Chondrocyte (in vitro differentiated cells): Measurements from ENCODE around the gene KCNJ15. TPM values are rescaled to one million over a fixed set of nuclear protein-coding genes. Genes with fewer than 3 reads are reported as not detected.

ENCODE experiments used
- DNase-seq: peaks from one replicate; pipeline ENCODE4 v3.0.0; 2021; ENCODE audit warnings: mixed read lengths, low spot score
- H3K27ac Mint-ChIP-seq: one replicate; pipeline ENCODE4 v1.8.0; 2021; ENCODE audit warnings: mild to moderate bottlenecking, moderate library complexity, mixed read lengths; ENCODE audit not compliant: unreplicated experiment
- H3K27me3 Mint-ChIP-seq: 2 replicates; pipeline ENCODE4 v1.8.0; 2021; ENCODE audit warnings: low read depth, mixed read lengths
- H3K36me3 Mint-ChIP-seq: 2 replicates; pipeline ENCODE4 v1.8.0; 2021; ENCODE audit warnings: low read depth, mixed read lengths
- H3K4me1 Mint-ChIP-seq: 2 replicates; pipeline ENCODE4 v1.8.0; 2021; ENCODE audit warnings: low read depth, mild to moderate bottlenecking, mixed read lengths
- H3K4me3 Mint-ChIP-seq: one replicate; pipeline ENCODE4 v1.8.0; 2021; ENCODE audit warnings: mild to moderate bottlenecking, moderate library complexity, mixed read lengths; ENCODE audit not compliant: unreplicated experiment
- H3K9me3 Mint-ChIP-seq: 2 replicates; pipeline ENCODE4 v1.8.0; 2021; ENCODE audit warnings: low read depth, mixed read lengths
- CTCF ChIP-seq: fragments of 200-600 bp; sonication (generic); IDR thresholded peaks from 2 replicates; pipeline ENCODE4 v1.5.0; 2021; ENCODE audit warnings: antibody characterized with exemption, mild to moderate bottlenecking, moderate library complexity
- total RNA-seq: library from RNA; stranded (reverse); gene quantifications from 3 replicates; pipeline ENCODE4 v1.2.1, GENCODE V29; 2021

The KCNJ15 gene
- total RNA-seq, 1 donor from 2014 or later: 0.80 TPM

- H3K27me3 Mint-ChIP-seq: no peaks in the 10 kb centered on the region
- peaks cover 35% of the 10 kb centered on the region for H3K9me3 Mint-ChIP-seq
- no peak overlapping the region for H3K4me3 Mint-ChIP-seq
- no peak overlapping the region for H3K27ac Mint-ChIP-seq
- H3K4me1 Mint-ChIP-seq: peaks cover 20% of the 10 kb centered on the region
- no peak for TF ChIP-seq CTCF
- peaks cover 6% of the 10 kb centered on the region for H3K36me3 Mint-ChIP-seq
- no peak for DNase-seq
These were observed 36.5 kb upstream of the KCNJ15 start for GRCh38 chr21:38220270-38220737.

GRCh38 chr21:38221594-38221993 is 35.2 kb upstream of the KCNJ15 start:
- peaks cover 6% of the 10 kb centered on the region for H3K36me3 Mint-ChIP-seq
- H3K4me1 Mint-ChIP-seq: peaks cover 20% of the 10 kb centered on the region
- peak overlapping the region; percentile 60 for H3K27ac Mint-ChIP-seq

GRCh38 chr21:38223893-38224540 is 32.8 kb upstream of the KCNJ15 start:
- H3K9me3 Mint-ChIP-seq: peaks cover 53% of the 10 kb centered on the region
- no peak overlapping the region for H3K27ac Mint-ChIP-seq
- no peak for TF ChIP-seq CTCF
- no peaks in the 10 kb centered on the region for H3K27me3 Mint-ChIP-seq
- peaks cover 19% of the 10 kb centered on the region for H3K4me1 Mint-ChIP-seq
- H3K4me3 Mint-ChIP-seq: no peak overlapping the region
- no peak for DNase-seq
- peaks cover 10% of the 10 kb centered on the region for H3K36me3 Mint-ChIP-seq

More at GRCh38 chr21:38221594-38221993, 35.2 kb upstream of the KCNJ15 start:
- DNase-seq: no peak
- Mint-ChIP-seq H3K27me3 (no peaks in the 10 kb centered on the region), H3K4me3 (no peak overlapping the region), H3K9me3 (peaks cover 39% of the 10 kb centered on the region)
- TF ChIP-seq CTCF: no peak

DNA sequence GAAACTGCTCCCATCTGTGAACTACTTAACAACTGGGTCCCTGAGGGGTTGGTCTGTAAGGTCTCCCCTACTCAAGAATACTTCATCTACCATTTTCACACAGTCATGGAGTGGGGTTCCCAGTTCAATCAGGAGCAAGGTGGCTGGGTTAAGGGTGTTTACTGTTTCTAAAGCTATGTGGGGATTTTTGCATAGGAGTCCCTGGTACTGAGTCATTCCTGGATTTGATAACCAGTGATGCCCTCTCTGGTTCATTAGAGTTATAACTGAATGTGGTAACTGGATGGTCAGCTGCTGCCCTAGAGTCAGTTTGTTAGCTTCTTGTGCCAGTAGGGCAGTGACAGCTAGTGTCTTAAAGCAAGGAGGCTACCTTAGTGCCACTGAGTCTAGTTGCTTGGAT is 29.4 kb upstream of the KCNJ15 start:
- DNase-seq: no peak
- no peak overlapping the region for H3K27ac Mint-ChIP-seq
- H3K4me3 Mint-ChIP-seq: no peak overlapping the region
- peaks cover 57% of the 10 kb centered on the region for H3K9me3 Mint-ChIP-seq
- no peak for TF ChIP-seq CTCF
- no peaks in the 10 kb centered on the region for H3K4me1 Mint-ChIP-seq
- peaks cover 18% of the 10 kb centered on the region for H3K36me3 Mint-ChIP-seq
- no peaks in the 10 kb centered on the region for H3K27me3 Mint-ChIP-seq

DNA sequence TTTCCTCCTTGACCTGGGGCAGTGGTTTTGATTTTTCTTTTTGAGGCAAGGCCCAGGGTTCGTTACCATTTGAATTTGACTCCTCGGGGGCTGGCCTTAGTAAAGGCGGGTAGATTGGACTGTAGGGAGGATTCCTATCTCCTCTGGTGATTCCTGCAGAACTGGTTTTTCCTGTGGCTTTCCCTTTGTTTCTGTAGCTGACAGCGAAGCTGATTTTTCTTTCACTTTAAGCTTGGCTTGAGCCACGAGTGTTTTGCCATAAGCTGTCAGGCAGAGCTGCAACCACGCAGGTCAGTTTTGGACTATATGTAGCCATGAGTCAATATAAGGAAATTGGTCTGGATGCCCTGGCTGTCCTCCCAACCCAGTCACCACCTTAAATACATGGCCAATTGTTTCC is 28.7 kb upstream of the KCNJ15 start:
- DNase-seq: no peak
- Mint-ChIP-seq H3K27me3 (no peaks in the 10 kb centered on the region), H3K4me1 (no peaks in the 10 kb centered on the region), H3K27ac (no peak overlapping the region), H3K4me3 (no peak overlapping the region), H3K9me3 (peaks cover 55% of the 10 kb centered on the region), H3K36me3 (peaks cover 19% of the 10 kb centered on the region)
- TF ChIP-seq CTCF: no peak
